Mesendoderm (in vitro differentiated cells): Measurements from ENCODE around the gene LCE2A.
"Not testable (repeated sequence)": the region's sequence is repeated elsewhere in the genome, so short reads cannot be mapped to it uniquely, and the experiment has no call there.

ENCODE experiments used
- DNase-seq: peaks from one replicate; pipeline ENCODE4 v3.0.0; 2013
- H2AK5ac ChIP-seq: 2 replicates; pipeline ENCODE4 v1.6.1; 2013; ENCODE audit warnings: low read length, inconsistent platforms
- H2BK120ac ChIP-seq: 2 replicates; pipeline ENCODE4 v1.6.1; 2013; ENCODE audit warnings: low read depth, mild to moderate bottlenecking, low read length, moderate library complexity, mixed read lengths
- H2BK15ac ChIP-seq: replicated peaks from 2 replicates; pipeline ENCODE4 v1.6.1; 2013; ENCODE audit warnings: low read depth, mild to moderate bottlenecking, moderate library complexity
- H2BK5ac ChIP-seq: 2 replicates; pipeline ENCODE4 v1.6.1; 2013; ENCODE audit warnings: low read length, inconsistent platforms
- H3K18ac ChIP-seq: 2 replicates; pipeline ENCODE4 v1.6.1; 2013; ENCODE audit warnings: mild to moderate bottlenecking, low read length, mixed read lengths
- H3K23ac ChIP-seq: one replicate; pipeline ENCODE4 v1.6.1; 2013; ENCODE audit warnings: low read length
- H3K27ac ChIP-seq: 2 replicates; pipeline ENCODE4 v1.5.1; 2013; ENCODE audit warnings: low read depth, mild to moderate bottlenecking, inconsistent platforms, low read length, moderate library complexity
- H3K27me3 ChIP-seq: 2 replicates; pipeline ENCODE4 v1.6.1; 2013; ENCODE audit warnings: low read length, control low read depth, mild to moderate bottlenecking, inconsistent platforms; ENCODE audit not compliant: insufficient read depth, poor library complexity
- H3K36me3 ChIP-seq: 2 replicates; pipeline ENCODE4 v1.6.1; 2013; ENCODE audit warnings: low read length, inconsistent platforms; ENCODE audit not compliant: control insufficient read depth, insufficient read depth
- H3K4ac ChIP-seq: one replicate; pipeline ENCODE4 v1.6.1; 2013; ENCODE audit warnings: low read depth, mild to moderate bottlenecking, low read length, moderate library complexity
- H3K4me1 ChIP-seq: 2 replicates; pipeline ENCODE4 v1.6.1; 2013; ENCODE audit warnings: low read depth, low read length, inconsistent platforms; ENCODE audit not compliant: control insufficient read depth
- H3K4me2 ChIP-seq: 2 replicates; pipeline ENCODE4 v1.6.1; 2013; ENCODE audit warnings: low read length
- H3K4me3 ChIP-seq: 2 replicates; pipeline ENCODE4 v1.5.1; 2013; ENCODE audit warnings: mild to moderate bottlenecking, low read length
- H3K56ac ChIP-seq: one replicate; pipeline ENCODE4 v1.6.1; 2013; ENCODE audit warnings: low read length
- H3K79me1 ChIP-seq: 2 replicates; pipeline ENCODE4 v1.6.1; 2013; ENCODE audit warnings: low read length, inconsistent platforms
- H3K79me2 ChIP-seq: 2 replicates; pipeline ENCODE4 v1.6.1; 2013; ENCODE audit warnings: mild to moderate bottlenecking, low read length; ENCODE audit not compliant: control insufficient read depth, insufficient read depth
- H3K9ac ChIP-seq: 2 replicates; pipeline ENCODE4 v1.6.1; 2013; ENCODE audit warnings: low read length, inconsistent platforms
- H4K5ac ChIP-seq: one replicate; pipeline ENCODE4 v1.6.1; 2013; ENCODE audit warnings: low read length
- H4K8ac ChIP-seq: one replicate; pipeline ENCODE4 v1.6.1; 2013; ENCODE audit warnings: low read depth, mild to moderate bottlenecking, control low read depth, low read length, moderate library complexity
- WGBS: extraction: QIAGEN DNeasy Blood & Tissue Kit; methylation state at CpG from one replicate; pipeline ENCODE4 v1.1.7; 2013; ENCODE audit warnings: low lambda C conversion rate, missing lambda C conversion rate; ENCODE audit not compliant: insufficient coverage; ENCODE audit errors: extremely low coverage; 5-methylcytosine and 5-hydroxymethylcytosine counted together

LCE2A gene

DNA sequence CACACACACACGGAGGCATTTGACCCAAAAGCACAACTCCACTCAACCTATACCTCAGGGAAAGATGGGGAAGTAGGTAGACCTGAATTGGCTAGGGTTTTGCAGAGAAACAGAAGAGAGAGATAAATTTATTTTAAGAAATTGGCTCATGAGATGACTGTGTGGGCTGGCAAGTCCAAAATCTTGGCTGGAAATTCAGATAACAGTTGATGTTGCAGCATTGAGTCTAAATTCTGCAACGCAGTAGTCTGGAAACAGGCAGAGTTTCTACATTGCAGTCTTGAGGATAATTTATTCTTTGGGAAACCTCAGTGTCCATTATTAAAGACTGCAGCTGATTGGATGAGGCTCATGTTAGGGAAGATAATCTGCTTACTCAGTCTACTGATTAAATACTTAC is 16.5 kb upstream of the LCE2A start:
- H3K27ac ChIP-seq: no peak overlapping the region
- no peak overlapping the region for H3K4me2 ChIP-seq
- H3K23ac ChIP-seq: no peak overlapping the region
- no peak overlapping the region for H3K4ac ChIP-seq
- no peak overlapping the region for H3K9ac ChIP-seq
- H4K5ac ChIP-seq: no peak overlapping the region
- H2BK5ac ChIP-seq: no peak overlapping the region
- H2BK15ac ChIP-seq: no peak overlapping the region
- H4K8ac ChIP-seq: no peak overlapping the region
- H3K18ac ChIP-seq: no peak overlapping the region
- H3K79me2 ChIP-seq: no peaks in the 10 kb centered on the region
- H3K79me1 ChIP-seq: no peaks in the 10 kb centered on the region
- H2BK120ac ChIP-seq: no peak overlapping the region
- no peaks in the 10 kb centered on the region for H3K36me3 ChIP-seq
- H3K4me1 ChIP-seq: no peaks in the 10 kb centered on the region
- WGBS: no CpG with 5 or more reads among the region's 2 CpGs
- no peak overlapping the region for H3K56ac ChIP-seq
- H3K4me3 ChIP-seq: no peak overlapping the region
- H2AK5ac ChIP-seq: no peak overlapping the region
- H3K27me3 ChIP-seq: no peaks in the 10 kb centered on the region
- DNase-seq: no peak

DNA sequence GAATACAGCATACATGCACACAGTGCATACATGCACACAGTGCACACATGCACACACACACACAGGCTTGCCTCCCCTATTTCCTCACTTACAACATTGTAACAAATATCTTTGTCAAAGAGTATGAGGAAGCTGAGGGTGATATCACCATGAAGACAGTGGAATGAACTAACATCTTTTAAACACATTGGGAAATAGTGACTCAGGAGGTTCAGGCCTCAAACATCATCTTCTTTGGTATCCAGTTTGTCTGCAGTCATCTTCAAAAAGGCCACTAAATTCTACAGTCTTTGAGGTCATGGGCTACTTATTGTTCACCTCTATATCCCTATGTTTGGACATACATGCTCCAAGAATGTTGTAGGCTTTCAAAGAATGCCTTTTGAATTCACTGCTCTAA is 14.3 kb upstream of the LCE2A start:
- Histone ChIP-seq H3K27me3 (no peaks in the 10 kb centered on the region), H2AK5ac (no peak overlapping the region), H4K8ac (no peak overlapping the region), H3K56ac (no peak overlapping the region), H2BK15ac (no peak overlapping the region), H3K9ac (no peak overlapping the region), H2BK5ac (no peak overlapping the region), H3K4me3 (no peak overlapping the region), H3K27ac (no peak overlapping the region), H3K23ac (no peak overlapping the region), H3K4me1 (no peaks in the 10 kb centered on the region), H2BK120ac (no peak overlapping the region), H3K79me1 (no peaks in the 10 kb centered on the region), H3K36me3 (no peaks in the 10 kb centered on the region), H4K5ac (no peak overlapping the region), H3K4me2 (no peak overlapping the region), H3K4ac (no peak overlapping the region), H3K79me2 (no peaks in the 10 kb centered on the region), H3K18ac (no peak overlapping the region)
- DNase-seq: no peak

DNA sequence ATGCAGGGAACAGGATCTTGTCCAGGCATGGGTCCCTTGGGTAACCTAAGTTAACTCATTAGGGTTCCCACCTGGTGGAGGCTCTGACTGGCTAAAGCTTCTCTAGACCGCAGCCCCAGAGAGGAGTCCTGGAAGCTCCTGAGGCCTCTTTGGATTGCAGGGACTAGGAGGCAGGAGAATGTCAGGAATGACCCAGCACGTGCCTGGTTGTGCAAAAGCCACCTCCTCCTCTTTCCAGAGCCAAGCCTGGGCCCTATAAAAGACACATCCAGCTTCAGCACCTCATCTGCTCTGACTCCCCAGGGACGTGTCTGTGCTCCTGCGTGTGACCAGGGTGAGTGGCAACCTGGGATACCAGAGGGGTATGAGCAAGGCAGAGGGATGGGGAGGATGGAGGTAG is 12.3 kb upstream of the LCE2A start, which contains the start of gene LCE2B:
TSS of gene LCE2B (plus strand) at position 301 of the 400 bp plus-strand sequence. CDS start 721 bp downstream, outside the sequence.
- H3K4me1 ChIP-seq, H3K4me2 ChIP-seq, H4K8ac ChIP-seq, H3K79me1 ChIP-seq, H3K23ac ChIP-seq, DNase-seq, H3K18ac ChIP-seq, H3K56ac ChIP-seq, H2BK5ac ChIP-seq, H3K27ac ChIP-seq, H3K27me3 ChIP-seq, H3K36me3 ChIP-seq, H2BK120ac ChIP-seq, H2BK15ac ChIP-seq, H2AK5ac ChIP-seq, H3K4ac ChIP-seq, H3K4me3 ChIP-seq, H3K9ac ChIP-seq, H3K79me2 ChIP-seq, H4K5ac ChIP-seq: not testable (repeated sequence)
- no CpG with 5 or more reads among the region's 4 CpGs for WGBS

DNA sequence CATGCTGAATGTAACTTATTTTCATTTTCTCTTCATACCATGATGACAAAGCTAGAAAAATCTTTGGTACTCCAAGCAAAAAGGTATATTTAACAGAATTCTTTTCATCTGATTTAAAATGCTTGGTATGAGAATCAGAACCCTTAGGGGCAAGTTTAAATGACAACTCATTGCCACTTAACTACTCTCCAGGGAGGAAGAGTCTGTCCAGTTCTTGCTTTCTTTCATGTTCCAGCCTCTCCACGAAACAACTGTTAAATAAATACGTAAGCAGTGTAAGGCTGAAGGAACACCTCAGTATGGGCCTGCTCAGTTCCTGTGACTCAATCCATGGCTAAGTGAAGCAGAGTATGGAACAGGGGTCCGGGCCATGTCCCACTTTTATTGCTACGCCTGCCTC is 1.6 kb downstream of the LCE2A start:
- Histone ChIP-seq H3K79me1 (no peaks in the 10 kb centered on the region), H3K79me2 (no peaks in the 10 kb centered on the region), H3K4me2 (no peak overlapping the region), H3K23ac (no peak overlapping the region), H3K36me3 (no peaks in the 10 kb centered on the region), H3K4ac (no peak overlapping the region), H4K8ac (no peak overlapping the region), H3K4me3 (no peak overlapping the region), H3K4me1 (no peaks in the 10 kb centered on the region), H2BK5ac (no peak overlapping the region), H2BK120ac (no peak overlapping the region), H4K5ac (no peak overlapping the region), H3K18ac (no peak overlapping the region), H3K56ac (no peak overlapping the region), H3K9ac (no peak overlapping the region), H2AK5ac (no peak overlapping the region), H3K27ac (no peak overlapping the region), H2BK15ac (no peak overlapping the region), H3K27me3 (no peaks in the 10 kb centered on the region)
- no CpG with 5 or more reads among the region's 4 CpGs for WGBS
- no peak for DNase-seq

DNA sequence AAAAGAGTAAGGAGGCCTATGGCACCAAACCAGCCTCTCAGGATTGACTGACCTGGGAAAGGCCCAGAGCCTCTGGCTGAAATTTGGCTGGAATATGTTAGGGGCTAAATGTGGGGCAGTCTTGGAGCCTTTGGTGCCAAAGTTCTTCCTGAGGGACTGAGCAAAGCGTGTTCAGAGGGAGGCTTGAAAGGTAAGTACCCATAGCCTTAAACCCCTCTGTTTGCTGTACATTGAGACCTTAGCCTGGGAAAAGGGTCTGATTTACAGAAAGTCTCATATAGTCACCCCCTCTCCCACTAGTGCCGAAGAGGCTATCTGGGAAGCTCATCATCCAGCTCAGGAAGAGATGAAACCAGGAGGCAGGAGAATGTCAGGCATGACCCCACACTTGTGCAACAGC is 9.7 kb downstream of the LCE2A start, which contains the start of gene LCE4A:
TSS of gene LCE4A (plus strand) at position 301 of the 400 bp plus-strand sequence. CDS start 916 bp downstream, outside the sequence.
- H3K79me1 ChIP-seq: no peaks in the 10 kb centered on the region
- no peak within 1 kb of the TSS for H3K4me3 ChIP-seq
- H4K8ac ChIP-seq: no peak within 1 kb of the TSS
- H2BK15ac ChIP-seq: no peak within 1 kb of the TSS
- H3K4me2 ChIP-seq: no peak within 1 kb of the TSS
- no peak within 1 kb of the TSS for H3K18ac ChIP-seq
- H2BK120ac ChIP-seq: no peak within 1 kb of the TSS
- H3K27ac ChIP-seq: no peak within 1 kb of the TSS
- H3K79me2 ChIP-seq: no peaks in the 10 kb centered on the region
- H2BK5ac ChIP-seq: no peak within 1 kb of the TSS
- no peak for DNase-seq
- H3K36me3 ChIP-seq: no peaks in the 10 kb centered on the region
- H3K4me1 ChIP-seq: no peaks in the 10 kb centered on the region
- no peak within 1 kb of the TSS for H4K5ac ChIP-seq
- H3K23ac ChIP-seq: no peak within 1 kb of the TSS
- H3K27me3 ChIP-seq: no peaks in the 10 kb centered on the region
- no peak within 1 kb of the TSS for H3K4ac ChIP-seq
- no CpG with 5 or more reads among the region's 2 CpGs for WGBS
- H3K9ac ChIP-seq: no peak within 1 kb of the TSS
- no peak within 1 kb of the TSS for H2AK5ac ChIP-seq
- H3K56ac ChIP-seq: no peak within 1 kb of the TSS

DNA sequence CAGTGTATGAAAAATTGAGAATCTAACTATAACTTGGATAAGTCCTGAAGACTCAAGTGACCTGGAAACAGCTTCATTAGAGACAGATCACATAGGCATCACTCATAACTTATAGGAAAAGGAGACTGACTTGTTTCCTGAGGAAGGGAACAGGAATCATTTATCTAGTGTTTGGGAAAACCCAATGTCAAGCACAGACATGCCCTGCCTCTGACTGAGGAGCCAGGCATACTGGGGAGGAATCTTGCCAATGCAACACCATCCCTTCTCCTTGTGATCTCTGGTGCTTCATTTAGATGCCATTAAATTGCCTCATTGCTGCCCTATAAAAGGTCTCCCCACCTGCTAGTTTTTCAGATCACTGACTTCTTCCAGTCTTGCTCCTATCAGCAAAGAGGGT is 20.1 kb downstream of the LCE2A start:
- Histone ChIP-seq H3K27ac (no peak overlapping the region), H2BK120ac (no peak overlapping the region), H4K8ac (no peak overlapping the region), H4K5ac (no peak overlapping the region), H2BK15ac (no peak overlapping the region), H3K18ac (no peak overlapping the region), H3K36me3 (no peaks in the 10 kb centered on the region), H3K9ac (no peak overlapping the region), H3K79me1 (no peaks in the 10 kb centered on the region), H3K4ac (no peak overlapping the region), H2BK5ac (no peak overlapping the region), H2AK5ac (no peak overlapping the region), H3K4me3 (no peak overlapping the region), H3K4me2 (no peak overlapping the region), H3K56ac (no peak overlapping the region), H3K4me1 (no peaks in the 10 kb centered on the region), H3K79me2 (no peaks in the 10 kb centered on the region), H3K27me3 (no peaks in the 10 kb centered on the region), H3K23ac (no peak overlapping the region)
- DNase-seq: no peak
